NAMALWA (cell line): Measurements from ENCODE around the gene RAP1GAP2.

Experiments used
- DNase-seq: peaks from one replicate; pipeline ENCODE4 v3.0.0-alpha.2; 2015; ENCODE audit warnings: low spot score

RAP1GAP2 gene

GRCh38 chr17:2947996-2948550 is 151.8 kb downstream of the RAP1GAP2 start:
- no peak for DNase-seq

- no peak for DNase-seq
Measured at GRCh38 chr17:2948721-2949468, 152.7 kb downstream of the RAP1GAP2 start.

- no peak for DNase-seq
Measured at GRCh38 chr17:2949469-2950044, 153.3 kb downstream of the RAP1GAP2 start.

- no peak for DNase-seq
Measured at GRCh38 chr17:2950846-2951245, 154.6 kb downstream of the RAP1GAP2 start.

- DNase-seq = no peak
Measured at GRCh38 chr17:2952174-2952845, 156.1 kb downstream of the RAP1GAP2 start.

- DNase-seq = peak; percentile 40
Measured at GRCh38 chr17:2954898-2955445, 158.7 kb downstream of the RAP1GAP2 start.

GRCh38 chr17:2955931-2956582 is 159.8 kb downstream of the RAP1GAP2 start:
- DNase-seq = no peak

- no peak for DNase-seq
Measured at GRCh38 chr17:2957631-2958286, 161.5 kb downstream of the RAP1GAP2 start.

- no peak for DNase-seq
Measured at GRCh38 chr17:2958706-2959222, 162.5 kb downstream of the RAP1GAP2 start.

- no peak for DNase-seq
Measured at GRCh38 chr17:2959371-2960130, 163.3 kb downstream of the RAP1GAP2 start.

- no peak for DNase-seq
Measured at GRCh38 chr17:2961446-2961845, 165.2 kb downstream of the RAP1GAP2 start.

- no peak for DNase-seq
Measured at GRCh38 chr17:2962236-2962635, 166.0 kb downstream of the RAP1GAP2 start.

- no peak for DNase-seq
Measured at GRCh38 chr17:2962729-2963128, 166.5 kb downstream of the RAP1GAP2 start.

GRCh38 chr17:2963332-2964027 is 167.2 kb downstream of the RAP1GAP2 start:
- no peak for DNase-seq

GRCh38 chr17:2964028-2964356 is 167.8 kb downstream of the RAP1GAP2 start:
- no peak for DNase-seq

GRCh38 chr17:2964370-2964769 is 168.1 kb downstream of the RAP1GAP2 start:
- no peak for DNase-seq

GRCh38 chr17:2964831-2965230 is 168.6 kb downstream of the RAP1GAP2 start:
- no peak for DNase-seq

GRCh38 chr17:2965621-2966595 is 169.7 kb downstream of the RAP1GAP2 start:
- DNase-seq = no peak

GRCh38 chr17:2967515-2967914 is 171.3 kb downstream of the RAP1GAP2 start:
- DNase-seq = no peak
